ENCODE data around the gene IQCH. TPM values are rescaled to one million over a fixed set of nuclear protein-coding genes. Genes with fewer than 3 reads are reported as not detected.
A peak's percentile ranks its signal among the peaks of the same experiment; 100 is the strongest.

IQCH gene
- total and polyA plus RNA-seq, 10 donors = 0.12 to 2.3 (median 1.3) TPM

- no peak for DNase-seq
- TF ChIP-seq POLR2AphosphoS5 (IDR thresholded peaks at IDR 0.05) (no peak), POLR2A (IDR thresholded peaks at IDR 0.05) (no peak), CTCF (IDR thresholded peaks at IDR 0.05 in 8 of 11, conservative IDR thresholded peaks at IDR 0.05 in 3 of 11) (no peak)
- H3K27me3 ChIP-seq (replicated peaks in 1 of 7) = no peaks in the 10 kb centered on the region
- peaks cover 0 to 35% (median 16%) of the 10 kb centered on the region in 6 donors for H3K4me1 ChIP-seq
- H3K4me3 ChIP-seq = no peak overlapping the region
- peaks cover 0 to 58% (median 17%) of the 10 kb centered on the region in 6 donors for H3K36me3 ChIP-seq
- H3K27ac ChIP-seq = no peak overlapping the region
- intact Hi-C loops (cut with DNase I; ENCODE audit: low total_unique reads) = no loop called here
- no peaks in the 10 kb centered on the region for H3K9me3 ChIP-seq
- 78 to 90% (median 82%) methylated on average over 3 of the region's 3 CpGs for WGBS, 5 donors
Observed at GRCh38 chr15:67549736-67550135, 295.1 kb downstream of the IQCH start.

GRCh38 chr15:67550522-67550921 lies 295.9 kb downstream of the IQCH start:
- 74 to 89% (median 80%) methylated on average over 4 of the region's 4 CpGs for WGBS, 5 donors

GRCh38 chr15:67551207-67551743 lies 296.7 kb downstream of the IQCH start:
- no peak overlapping the region for H3K4me3 ChIP-seq
- DNase-seq = no peak
- intact Hi-C loops (cut with DNase I; ENCODE audit: low total_unique reads) = no loop called here
- WGBS, 5 donors = 73 to 95% (median 85%) methylated on average over 1 of the region's 1 CpG
- peaks cover 0 to 65% (median 16%) of the 10 kb centered on the region in 6 donors for H3K36me3 ChIP-seq
- no peaks in the 10 kb centered on the region for H3K27me3 ChIP-seq (replicated peaks in 1 of 7)
- H3K27ac ChIP-seq = peak overlapping the region in 1 of 8 donors; percentile 32
- H3K9me3 ChIP-seq = no peaks in the 10 kb centered on the region
- TF ChIP-seq POLR2AphosphoS5 (IDR thresholded peaks at IDR 0.05) (no peak), POLR2A (IDR thresholded peaks at IDR 0.05) (no peak), CTCF (IDR thresholded peaks at IDR 0.05 in 8 of 11, conservative IDR thresholded peaks at IDR 0.05 in 3 of 11) (no peak)
- peaks cover 0 to 31% (median 11%) of the 10 kb centered on the region in 6 donors for H3K4me1 ChIP-seq

More at GRCh38 chr15:67550522-67550921, 295.9 kb downstream of the IQCH start:
- peak overlapping the region in 1 of 8 donors; percentile 36 for H3K27ac ChIP-seq
- no peak overlapping the region for H3K4me3 ChIP-seq
- peaks cover 0 to 65% (median 19%) of the 10 kb centered on the region in 6 donors for H3K36me3 ChIP-seq
- no peaks in the 10 kb centered on the region for H3K27me3 ChIP-seq (replicated peaks in 1 of 7)
- TF ChIP-seq POLR2AphosphoS5 (IDR thresholded peaks at IDR 0.05) = no peak
- no peak for TF ChIP-seq POLR2A (IDR thresholded peaks at IDR 0.05)
- no peak for TF ChIP-seq CTCF (IDR thresholded peaks at IDR 0.05 in 8 of 11, conservative IDR thresholded peaks at IDR 0.05 in 3 of 11)
- DNase-seq = no peak
- peaks cover 0 to 31% (median 11%) of the 10 kb centered on the region in 6 donors for H3K4me1 ChIP-seq
- no peaks in the 10 kb centered on the region for H3K9me3 ChIP-seq
- intact Hi-C loops (cut with DNase I; ENCODE audit: low total_unique reads) = no loop called here

Other genes starting within 250 kb of the IQCH start
- 10 to 100 TPM; 27.3 to 78.4 (median 47.5) TPM for gene SMAD3, start 189.2 kb upstream of the IQCH start, total RNA-seq
- 1 to 10 TPM; 8.3 to 8.9 (median 8.6) TPM for gene SMAD3, start 189.2 kb upstream of the IQCH start, polyA plus RNA-seq
- 10 to 100 TPM; 20.6 to 39.3 (median 28.1) TPM for gene AAGAB, start 125 bp upstream of the IQCH start, total RNA-seq
- gene AAGAB, start 125 bp upstream of the IQCH start, polyA plus RNA-seq = 10 to 100 TPM; 13.2 to 20.8 (median 14.3) TPM